Common myeloid progenitor, CD34-positive (primary cell): ENCODE measurements around the gene IGF1R.

Source experiments
- CTCF ChIA-PET: fragments of 350-600 bp; sonication (Branson Sonifier 250); formaldehyde crosslinking; loops from one replicate; lab custom pipeline; 2021; ENCODE audit warnings: antibody characterized with exemption; lab: Charles Lee
- POLR2A ChIA-PET: fragments of 350-600 bp; sonication (Branson Sonifier 250); formaldehyde crosslinking; loops from one replicate; lab custom pipeline; 2021; ENCODE audit warnings: antibody characterized with exemption; lab: Charles Lee
- DNase-seq, 3 donors: peaks; one replicate each; pipeline versions ENCODE4 v3.0.0 to v3.0.0-alpha.2; 2013
- H3K27ac ChIP-seq, 2 experiments: 1 replicate in 1 of 2; 2 replicates in 1 of 2; pipeline ENCODE4 v1.7.0; 2013; ENCODE audit warnings: inconsistent platforms in 2 of 2, low read length in 2 of 2, mild to moderate bottlenecking in 2 of 2, low read depth in 1 of 2, moderate library complexity in 1 of 2; ENCODE audit not compliant: severe bottlenecking in 2 of 2, insufficient read depth in 1 of 2, poor library complexity in 1 of 2
- H3K27me3 ChIP-seq, 5 experiments: replicated peaks in 2 of 5; 1 replicate in 3 of 5; 2 replicates in 2 of 5; pipeline versions ENCODE4 v1.6.1 to v1.7.0; 2013; ENCODE audit warnings: low read length in 4 of 5, mild to moderate bottlenecking in 2 of 5, moderate library complexity in 2 of 5, inconsistent platforms in 1 of 5; ENCODE audit not compliant: insufficient read depth in 5 of 5, control insufficient read depth in 4 of 5
- H3K36me3 ChIP-seq, 4 experiments: 1 replicate in 2 of 4; 2 replicates in 2 of 4; pipeline versions ENCODE4 v1.6.1 to v1.7.0; 2013; ENCODE audit warnings: low read length in 3 of 4, control low read depth in 1 of 4, mild to moderate bottlenecking in 1 of 4; ENCODE audit not compliant: control insufficient read depth in 4 of 4, insufficient read depth in 4 of 4
- H3K4me1 ChIP-seq, 4 experiments: 1 replicate in 3 of 4; 2 replicates in 1 of 4; pipeline versions ENCODE4 v1.6.1 to v1.7.1; 2013; ENCODE audit warnings: low read length in 3 of 4, mild to moderate bottlenecking in 3 of 4, control low read depth in 1 of 4, inconsistent platforms in 1 of 4, moderate library complexity in 1 of 4; ENCODE audit not compliant: control insufficient read depth in 4 of 4, insufficient read depth in 4 of 4; ENCODE audit errors: control extremely low read depth in 1 of 4
- H3K4me3 ChIP-seq, 7 experiments: 1 replicate in 4 of 7; 2 replicates in 3 of 7; pipeline versions ENCODE4 v1.5.1 to v1.7.0; 2013; ENCODE audit warnings: mild to moderate bottlenecking in 7 of 7, low read length in 6 of 7, moderate library complexity in 6 of 7, inconsistent platforms in 2 of 7, low read depth in 2 of 7, control low read depth in 1 of 7; ENCODE audit not compliant: insufficient read depth in 4 of 7, control insufficient read depth in 1 of 7; ENCODE audit errors: extremely low read depth in 1 of 7
- H3K9me3 ChIP-seq, 5 experiments: 1 replicate in 4 of 5; 2 replicates in 1 of 5; pipeline versions ENCODE4 v1.6.1 to v1.7.1; 2013; ENCODE audit warnings: low read length in 4 of 5, mild to moderate bottlenecking in 2 of 5, inconsistent platforms in 1 of 5, low read depth in 1 of 5, moderate library complexity in 1 of 5; ENCODE audit not compliant: control insufficient read depth in 4 of 5, insufficient read depth in 2 of 5; ENCODE audit errors: control extremely low read depth in 1 of 5
- WGBS: methylation state at CpG from one replicate; pipeline ENCODE4 v1.1.5; 2013; ENCODE audit not compliant: insufficient coverage; 5-methylcytosine and 5-hydroxymethylcytosine counted together

IGF1R gene

DNA sequence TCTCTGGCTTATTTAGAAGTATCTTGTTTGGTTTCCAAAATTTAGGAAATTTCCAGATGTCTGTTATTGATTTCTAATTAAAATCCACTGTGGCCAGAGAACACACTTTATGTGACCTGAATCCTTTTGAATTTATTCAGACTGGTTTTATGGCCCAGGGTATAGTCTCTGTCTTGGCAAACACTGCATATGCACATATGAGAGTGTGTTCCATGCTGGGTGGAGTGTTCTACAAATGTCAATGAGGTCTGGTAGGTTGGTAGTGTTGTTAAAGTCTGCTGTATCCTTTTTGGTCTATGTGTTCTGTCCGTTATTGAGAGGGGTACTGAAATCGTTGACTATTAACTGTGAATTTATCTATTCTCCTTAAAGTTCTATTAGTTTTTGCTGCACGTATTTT lies 329.1 kb downstream of the IGF1R start:
- DNase-seq = no peak
- WGBS = no CpG with 5 or more reads among the region's 3 CpGs
- Histone ChIP-seq H3K36me3 (no peaks in the 10 kb centered on the region), H3K4me1 (peaks cover 0 to 11% (median under 1%) of the 10 kb centered on the region in 4 experiments), H3K27ac (no peak overlapping the region), H3K4me3 (no peak overlapping the region), H3K9me3 (peaks cover 0 to 2% (median 0%) of the 10 kb centered on the region in 5 experiments), H3K27me3 (no peaks in the 10 kb centered on the region)
- ChIA-PET CTCF (no interaction called here), POLR2A (no interaction called here)

DNA sequence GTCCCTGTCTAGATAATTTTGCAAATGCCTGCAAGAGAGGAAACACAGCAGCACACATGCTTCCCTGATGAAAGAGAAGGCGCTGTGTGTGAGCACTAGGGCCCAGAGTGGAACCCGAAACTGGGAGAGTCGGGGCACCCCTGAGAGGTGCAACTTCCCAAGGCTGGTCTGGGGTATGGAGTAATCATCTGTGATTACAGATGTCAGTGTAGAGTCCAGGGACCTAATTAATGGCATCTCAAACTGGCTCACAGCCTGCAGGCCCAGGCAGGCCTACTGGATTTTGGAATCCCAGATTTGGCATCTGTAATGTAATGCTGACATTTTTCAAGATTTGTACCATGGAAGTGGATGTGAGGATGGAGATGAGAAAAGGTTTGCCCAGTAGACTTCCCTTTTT lies 329.8 kb downstream of the IGF1R start:
- no peak overlapping the region for H3K27ac ChIP-seq
- WGBS = 100% methylated on average over 3 of the region's 3 CpGs
- no peaks in the 10 kb centered on the region for H3K36me3 ChIP-seq
- no peak overlapping the region for H3K4me3 ChIP-seq
- no peak for DNase-seq
- POLR2A ChIA-PET = no interaction called here
- peaks cover 0 to 11% (median under 1%) of the 10 kb centered on the region in 4 experiments for H3K4me1 ChIP-seq
- no peaks in the 10 kb centered on the region for H3K27me3 ChIP-seq
- CTCF ChIA-PET = no interaction called here
- H3K9me3 ChIP-seq = peaks cover 0 to 2% (median 0%) of the 10 kb centered on the region in 5 experiments

- ChIA-PET CTCF (no interaction called here), POLR2A (no interaction called here)
- H3K9me3 ChIP-seq = peaks cover 0 to 6% (median 2%) of the 10 kb centered on the region in 5 experiments
- H3K4me3 ChIP-seq = no peak overlapping the region
- DNase-seq = no peak
- H3K36me3 ChIP-seq = no peaks in the 10 kb centered on the region
- peaks cover 0 to 14% (median under 1%) of the 10 kb centered on the region in 4 experiments for H3K4me1 ChIP-seq
- no peaks in the 10 kb centered on the region for H3K27me3 ChIP-seq
- no peak overlapping the region for H3K27ac ChIP-seq
- 100% methylated on average over 2 of the region's 4 CpGs for WGBS
Measured at GRCh38 chr15:98980899-98981228, 332.5 kb downstream of the IGF1R start.

- Histone ChIP-seq H3K27ac (no peak overlapping the region), H3K4me3 (no peak overlapping the region), H3K27me3 (no peaks in the 10 kb centered on the region), H3K9me3 (peaks cover 0 to 17% (median 9%) of the 10 kb centered on the region in 5 experiments), H3K4me1 (peaks cover 0 to 14% (median under 1%) of the 10 kb centered on the region in 4 experiments), H3K36me3 (no peaks in the 10 kb centered on the region)
- ChIA-PET POLR2A (no interaction called here), CTCF (no interaction called here)
- DNase-seq = no peak
- 90% methylated on average over 9 of the region's 14 CpGs for WGBS
Measured at GRCh38 chr15:98981851-98982722, 333.7 kb downstream of the IGF1R start.

DNA sequence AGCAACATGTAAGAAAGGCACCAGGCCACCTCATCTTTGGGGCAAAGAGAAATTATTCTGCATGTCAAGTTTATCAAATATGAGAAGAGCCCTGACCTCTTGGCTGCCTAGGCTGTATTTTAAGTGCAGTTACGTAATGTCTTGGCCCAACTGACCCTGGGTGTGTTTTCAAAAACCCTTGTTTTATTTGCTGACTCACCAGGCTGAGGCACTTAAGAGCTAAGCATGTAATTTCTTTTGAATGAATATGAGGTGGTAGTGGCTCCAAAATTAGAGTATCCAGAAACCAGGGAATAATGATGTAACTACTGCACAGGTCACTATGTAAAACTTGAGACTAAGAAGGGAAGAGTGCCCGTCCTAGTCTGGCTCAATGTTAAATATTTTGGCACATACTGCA lies 335.0 kb downstream of the IGF1R start:
- ChIA-PET POLR2A (no interaction called here), CTCF (no interaction called here)
- H3K36me3 ChIP-seq = no peaks in the 10 kb centered on the region
- no peak overlapping the region for H3K4me3 ChIP-seq
- H3K27ac ChIP-seq = no peak overlapping the region
- peak in 2 of 3 donors; percentile 9 to 20 for DNase-seq
- peaks cover 0 to 14% (median under 1%) of the 10 kb centered on the region in 4 experiments for H3K4me1 ChIP-seq
- H3K9me3 ChIP-seq = peaks cover 0 to 25% (median 15%) of the 10 kb centered on the region in 5 experiments
- H3K27me3 ChIP-seq = no peaks in the 10 kb centered on the region
- WGBS = 43% methylated on average over 1 of the region's 2 CpGs

DNA sequence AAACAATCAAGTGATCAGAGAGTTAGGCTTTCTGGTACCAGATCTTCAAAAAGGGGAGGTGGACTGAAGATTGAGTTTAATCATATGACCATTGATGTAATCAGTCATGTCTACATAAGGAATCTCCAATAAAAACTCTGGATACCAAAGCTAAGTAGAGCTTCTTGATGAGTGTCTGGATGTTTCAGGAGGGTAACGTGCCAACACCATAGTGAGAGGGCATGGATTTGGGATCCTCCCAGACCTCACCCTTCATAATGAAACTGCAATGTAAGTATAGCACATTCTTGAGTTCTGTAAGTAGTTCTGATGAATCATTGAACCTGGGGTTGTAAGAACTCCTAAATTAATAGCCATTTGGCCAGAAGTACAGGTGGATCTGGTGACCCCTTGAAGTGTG lies 337.9 kb downstream of the IGF1R start:
- peaks cover 0 to 27% (median 15%) of the 10 kb centered on the region in 5 experiments for H3K9me3 ChIP-seq
- H3K27me3 ChIP-seq = no peaks in the 10 kb centered on the region
- no peaks in the 10 kb centered on the region for H3K36me3 ChIP-seq
- no peak for DNase-seq
- no CpG with 5 or more reads among the region's 1 CpG for WGBS
- peaks cover 0 to 9% (median 0%) of the 10 kb centered on the region in 4 experiments for H3K4me1 ChIP-seq
- ChIA-PET POLR2A (no interaction called here), CTCF (no interaction called here)
- H3K4me3 ChIP-seq = no peak overlapping the region
- H3K27ac ChIP-seq = no peak overlapping the region

- POLR2A ChIA-PET = no interaction called here
- 100% methylated on average over 1 of the region's 2 CpGs for WGBS
- CTCF ChIA-PET = no interaction called here
Measured at GRCh38 chr15:98994892-98995291, 346.6 kb downstream of the IGF1R start.

More at GRCh38 chr15:98994892-98995291, 346.6 kb downstream of the IGF1R start:
- Histone ChIP-seq H3K36me3 (no peaks in the 10 kb centered on the region), H3K9me3 (peaks cover 0 to 9% (median 3%) of the 10 kb centered on the region in 5 experiments), H3K27ac (no peak overlapping the region), H3K4me1 (no peaks in the 10 kb centered on the region), H3K4me3 (no peak overlapping the region), H3K27me3 (peaks cover 0 to 3% (median 0%) of the 10 kb centered on the region in 5 experiments)
- DNase-seq = no peak
